ENCODE measurements around the gene LNX2. TPM values are rescaled to one million over a fixed set of nuclear protein-coding genes. Genes with fewer than 3 reads are reported as not detected.

Gene LNX2
- total RNA-seq (2022; extraction: Qiagen RNA extraction; ENCODE audit: low read depth) = 3.0 to 4.5 TPM (median 3.8 TPM) in 5 replicates

DNA sequence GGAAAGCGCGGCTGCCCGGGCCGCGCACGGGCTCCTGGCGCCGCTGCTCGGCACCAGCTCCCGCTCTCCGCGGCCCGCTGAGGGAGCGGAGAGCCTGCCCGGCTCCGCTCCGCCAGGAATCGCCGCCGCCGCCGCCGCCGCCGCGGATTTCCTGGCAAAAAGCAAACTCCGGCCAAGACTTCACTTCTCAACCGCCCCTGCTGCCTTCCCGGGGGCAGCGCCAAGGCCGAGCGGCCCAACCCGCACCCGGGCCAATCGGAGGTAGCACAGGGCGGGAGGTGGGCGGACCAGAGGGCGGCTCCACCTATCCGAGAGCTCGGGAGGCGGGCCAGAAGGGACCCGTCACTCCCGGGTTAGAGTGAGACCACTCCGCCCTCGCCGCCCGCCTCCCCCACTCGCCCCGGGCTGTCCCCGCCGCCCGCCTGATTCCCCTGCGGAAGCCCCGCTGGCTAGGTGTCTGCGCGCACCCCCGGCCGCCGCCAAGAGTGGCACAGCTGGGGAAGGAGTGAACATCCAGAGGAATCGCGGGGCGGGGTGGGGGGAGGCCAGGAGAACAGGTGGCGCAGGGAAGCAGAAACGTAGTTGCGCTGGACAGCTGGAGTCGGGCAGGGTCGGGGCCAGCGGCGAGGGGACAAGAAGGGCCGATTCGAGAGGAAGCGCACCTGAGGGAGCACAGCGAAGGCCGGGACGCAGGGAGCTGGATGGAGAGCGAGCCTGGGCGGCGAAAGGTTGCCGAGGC lies at the start of gene LNX2:
LNX2 (minus strand) TSS at position 153 of the 739 bp plus-strand sequence. CDS start 38,826 bp downstream, outside the sequence.

DNA sequence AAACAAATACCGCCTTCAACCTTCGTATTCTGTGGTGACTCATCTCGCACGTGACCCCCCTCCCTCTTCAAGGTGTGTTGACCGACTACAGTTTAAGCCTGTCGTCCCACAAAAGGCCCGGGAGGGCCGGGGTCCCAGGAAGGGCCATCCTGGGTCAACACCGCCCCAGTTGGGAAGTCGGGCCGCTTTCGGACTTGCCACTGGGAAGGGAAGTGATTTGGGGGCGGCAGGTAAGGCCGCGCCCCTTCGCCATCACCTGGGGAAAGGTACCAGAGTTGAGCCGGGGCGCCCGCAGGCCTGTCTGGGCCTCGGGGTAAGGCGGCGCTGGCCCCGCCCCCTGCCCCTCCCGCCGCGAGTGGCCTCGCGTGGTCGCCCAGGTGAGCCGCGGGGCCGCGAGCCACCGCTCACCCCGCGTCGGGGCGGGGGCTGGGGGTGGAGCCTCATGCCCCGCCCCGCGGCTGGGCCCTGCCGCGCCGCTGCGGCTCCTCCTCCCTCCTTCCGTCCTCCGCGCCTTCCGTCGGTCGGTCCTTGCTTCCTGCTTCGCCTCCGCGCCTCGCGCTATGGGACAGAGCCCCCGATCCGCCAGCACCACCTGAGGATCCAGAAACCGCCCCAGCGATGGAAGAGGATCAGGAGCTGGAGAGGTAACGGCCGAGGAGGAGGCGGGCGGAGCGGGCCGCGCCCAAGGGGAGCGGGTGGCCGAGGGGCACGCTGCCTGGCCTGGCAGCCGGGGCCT lies 1.2 kb upstream of the LNX2 start, which contains the start of gene POLR1D:
POLR1D (plus strand) TSS at position 527 of the 736 bp plus-strand sequence; CDS start at position 619, 92 bp downstream.

Other genes starting within 250 kb of the LNX2 start
- 85.8 to 105 TPM (median 98.4 TPM) in 5 replicates for gene GTF3A, start 195.9 kb downstream of the LNX2 start, total RNA-seq (2022; extraction: Qiagen RNA extraction; ENCODE audit: low read depth)
- 20.0 to 24.6 TPM (median 21.3 TPM) in 5 replicates for gene MTIF3, start 170.0 kb downstream of the LNX2 start, total RNA-seq (2022; extraction: Qiagen RNA extraction; ENCODE audit: low read depth)
- 148 to 175 TPM (median 159 TPM) in 5 replicates for gene POLR1D, start 1.4 kb upstream of the LNX2 start, total RNA-seq (2022; extraction: Qiagen RNA extraction; ENCODE audit: low read depth)
- gene GSX1, start 172.0 kb upstream of the LNX2 start, total RNA-seq (2022; extraction: Qiagen RNA extraction; ENCODE audit: low read depth) = not detected in 5 replicates

All from A549 treated with DMSO at 1 μM for 4 hours (cell line).